ENCODE data around the gene NTSR1.
A peak's percentile ranks its signal among the peaks of the same experiment; 100 is the strongest.

NTSR1 gene

DNA sequence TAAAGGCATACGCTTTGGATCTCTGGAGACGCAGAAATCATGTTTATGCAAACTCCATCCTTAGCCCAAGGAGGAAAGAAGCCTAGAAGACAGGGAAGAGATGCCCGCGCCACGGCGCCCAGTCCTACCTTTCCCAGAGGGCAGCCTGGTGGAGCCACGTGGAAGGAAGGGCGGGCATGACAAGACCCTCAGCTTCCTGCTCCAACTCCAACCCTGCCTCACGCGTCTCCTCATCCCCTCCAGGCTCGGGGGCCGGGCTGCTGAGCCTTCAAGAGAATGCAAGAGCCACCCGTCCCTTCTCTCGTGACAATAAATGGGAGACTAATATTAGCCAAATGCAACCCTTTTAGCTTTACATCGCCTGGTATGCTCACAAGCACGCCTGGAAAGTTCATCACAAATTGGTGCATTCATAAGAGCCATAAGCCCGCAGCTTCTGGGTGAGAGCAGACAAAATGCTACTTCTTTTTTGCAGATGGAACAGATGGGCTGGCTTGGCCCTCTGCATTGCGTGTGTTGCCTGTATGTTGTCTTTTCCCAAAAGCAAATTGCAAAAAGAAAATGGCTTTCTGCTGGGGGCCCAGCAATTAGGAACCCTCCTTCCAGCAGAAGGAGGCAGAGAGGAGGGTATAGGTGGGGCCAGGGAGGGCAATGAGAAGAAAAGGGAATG lies 8.2 kb upstream of the NTSR1 start:
- TF ChIP-seq, protein P1, sequence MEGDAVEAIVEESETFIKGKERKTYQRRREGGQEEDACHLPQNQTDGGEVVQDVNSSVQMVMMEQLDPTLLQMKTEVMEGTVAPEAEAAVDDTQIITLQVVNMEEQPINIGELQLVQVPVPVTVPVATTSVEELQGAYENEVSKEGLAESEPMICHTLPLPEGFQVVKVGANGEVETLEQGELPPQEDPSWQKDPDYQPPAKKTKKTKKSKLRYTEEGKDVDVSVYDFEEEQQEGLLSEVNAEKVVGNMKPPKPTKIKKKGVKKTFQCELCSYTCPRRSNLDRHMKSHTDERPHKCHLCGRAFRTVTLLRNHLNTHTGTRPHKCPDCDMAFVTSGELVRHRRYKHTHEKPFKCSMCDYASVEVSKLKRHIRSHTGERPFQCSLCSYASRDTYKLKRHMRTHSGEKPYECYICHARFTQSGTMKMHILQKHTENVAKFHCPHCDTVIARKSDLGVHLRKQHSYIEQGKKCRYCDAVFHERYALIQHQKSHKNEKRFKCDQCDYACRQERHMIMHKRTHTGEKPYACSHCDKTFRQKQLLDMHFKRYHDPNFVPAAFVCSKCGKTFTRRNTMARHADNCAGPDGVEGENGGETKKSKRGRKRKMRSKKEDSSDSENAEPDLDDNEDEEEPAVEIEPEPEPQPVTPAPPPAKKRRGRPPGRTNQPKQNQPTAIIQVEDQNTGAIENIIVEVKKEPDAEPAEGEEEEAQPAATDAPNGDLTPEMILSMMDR (IDR thresholded peaks at IDR 0.05; ENCODE audit: low read depth, low read length) = no peak
- no peak for DNase-seq (ENCODE audit: extremely low read depth, low read depth)

DNA sequence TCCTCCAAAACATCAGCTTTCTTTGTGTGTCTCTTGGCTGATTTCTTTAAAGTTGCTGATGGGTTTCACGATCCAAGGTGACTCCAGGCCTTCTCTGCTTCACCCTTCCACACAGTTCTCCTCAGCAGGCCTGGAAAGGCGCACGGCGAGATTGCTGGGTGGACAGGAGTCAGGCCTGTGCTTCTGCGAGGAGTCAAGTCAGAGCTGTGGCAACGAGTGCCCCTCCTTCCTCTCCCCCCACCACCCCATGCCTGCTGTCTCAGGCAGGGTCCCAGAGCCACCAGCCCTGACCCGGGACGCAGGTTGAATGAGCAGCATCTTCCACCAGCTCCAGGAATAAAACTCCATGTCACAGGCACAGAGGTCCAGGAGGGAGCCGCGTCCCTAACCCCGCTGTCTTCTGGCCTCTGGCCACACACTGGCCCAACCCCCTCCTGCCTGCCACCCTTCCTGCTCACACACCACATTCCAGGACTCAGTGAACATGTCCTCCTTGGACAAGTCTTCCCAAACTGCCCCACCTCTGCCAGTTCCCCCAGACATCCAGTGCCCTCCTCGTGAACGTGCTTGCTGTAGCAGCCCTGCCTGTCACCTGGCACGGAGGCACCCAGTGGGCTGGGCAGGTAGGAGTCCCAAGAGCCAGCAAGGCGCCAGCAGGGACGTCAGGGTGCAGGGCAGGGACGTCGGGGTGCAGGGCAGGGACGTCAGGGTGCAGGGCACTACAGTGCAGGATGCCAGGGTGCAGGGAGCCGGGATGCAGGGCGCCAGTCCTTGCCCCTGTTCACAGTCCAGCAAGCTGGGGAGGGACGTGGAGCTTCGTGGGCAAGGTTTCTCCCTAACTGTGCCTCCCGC lies 7.2 kb upstream of the NTSR1 start:
- DNase-seq (ENCODE audit: extremely low read depth, low read depth) = no peak
- TF ChIP-seq, protein P1 (IDR thresholded peaks at IDR 0.05; ENCODE audit: low read depth, low read length) = no peak

DNA sequence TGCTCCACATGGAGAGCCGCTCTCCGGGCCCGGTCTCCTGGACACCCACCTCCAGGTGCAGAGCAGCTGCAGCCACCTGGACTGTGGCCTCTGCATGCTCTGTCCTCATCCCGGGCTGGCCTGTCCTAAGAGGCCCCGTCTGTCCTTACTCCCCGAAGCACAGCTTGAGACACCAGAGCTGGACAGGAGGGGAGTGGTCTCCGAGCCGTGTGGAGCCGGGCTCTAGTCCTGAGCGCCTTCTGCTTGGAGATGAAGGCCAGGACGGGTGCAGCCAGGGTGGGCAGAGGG lies 6.7 kb upstream of the NTSR1 start:
- TF ChIP-seq, protein P1 (IDR thresholded peaks at IDR 0.05; ENCODE audit: low read depth, low read length) = no peak

DNA sequence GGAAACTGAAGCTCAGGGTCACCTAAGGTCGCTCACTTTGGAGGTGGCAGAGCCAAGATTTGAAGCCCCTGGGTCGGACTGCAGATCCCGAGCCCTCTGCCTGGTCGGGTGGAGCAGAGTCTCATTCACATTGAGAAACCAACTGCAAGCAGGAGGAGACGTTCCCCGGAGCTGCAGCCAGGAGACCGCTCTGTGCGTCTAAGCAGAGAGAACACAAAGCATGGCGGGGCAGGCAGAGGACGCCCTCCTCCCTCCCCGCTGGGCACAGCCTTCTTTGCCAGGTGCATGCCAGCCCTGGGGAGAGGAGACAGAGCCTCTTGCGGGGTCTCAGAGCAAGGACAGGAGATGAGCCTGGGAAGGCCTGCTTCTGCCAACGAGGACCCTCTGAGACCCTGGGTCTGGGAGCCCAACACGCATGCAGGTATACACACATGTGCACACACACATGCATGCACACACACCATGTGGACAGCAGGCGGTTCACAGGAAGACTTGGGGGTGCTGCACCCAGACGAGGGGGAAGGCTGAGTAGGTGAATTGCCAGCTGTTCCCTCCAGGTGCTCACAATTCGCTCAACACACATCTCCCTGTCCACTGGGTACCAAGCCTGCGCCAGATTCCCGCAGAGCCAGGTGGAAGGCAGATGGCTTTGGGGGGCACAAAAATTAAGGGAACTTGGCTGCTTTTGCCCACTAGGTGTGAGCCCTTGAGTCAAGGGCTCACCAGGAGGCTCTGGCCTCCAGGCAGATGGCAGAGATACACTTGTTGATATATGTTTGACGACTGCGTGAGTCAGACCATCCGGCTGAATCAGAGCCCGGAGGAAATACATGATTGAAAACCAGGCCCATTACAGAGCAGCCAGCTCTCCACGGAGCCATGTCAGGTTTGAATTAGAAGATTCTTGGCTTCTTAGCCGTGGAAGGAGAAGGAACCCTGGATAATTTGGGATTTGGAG lies 5.5 kb upstream of the NTSR1 start:
- peak; percentile 77 for DNase-seq (ENCODE audit: extremely low read depth, low read depth)
- TF ChIP-seq, protein P1 (IDR thresholded peaks at IDR 0.05; ENCODE audit: low read depth, low read length) = peak; percentile 43

More for the DNA sequence above, 6.7 kb upstream of the NTSR1 start:
- DNase-seq (ENCODE audit: extremely low read depth, low read depth) = no peak

DNA sequence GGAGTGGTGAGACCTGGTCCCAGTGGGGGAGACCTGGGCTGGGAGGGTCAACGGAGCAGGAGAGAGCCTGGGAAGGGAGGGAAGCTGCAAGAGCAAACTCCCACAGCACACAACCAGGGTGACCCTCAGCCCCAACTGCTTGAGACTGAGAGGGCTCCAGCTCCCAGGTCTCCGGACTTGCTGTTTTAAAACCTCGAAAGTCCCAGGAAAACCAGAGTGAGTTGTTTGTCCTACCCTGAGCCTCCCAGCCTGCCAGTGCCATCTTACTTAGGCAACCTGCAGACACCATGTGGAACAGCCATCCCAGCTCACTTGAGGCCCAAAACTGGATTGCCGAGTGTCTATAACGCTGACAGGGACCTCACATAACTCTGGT lies 4.8 kb upstream of the NTSR1 start:
- TF ChIP-seq, protein P1 (IDR thresholded peaks at IDR 0.05; ENCODE audit: low read depth, low read length) = no peak
- no peak for DNase-seq (ENCODE audit: extremely low read depth, low read depth)

DNA sequence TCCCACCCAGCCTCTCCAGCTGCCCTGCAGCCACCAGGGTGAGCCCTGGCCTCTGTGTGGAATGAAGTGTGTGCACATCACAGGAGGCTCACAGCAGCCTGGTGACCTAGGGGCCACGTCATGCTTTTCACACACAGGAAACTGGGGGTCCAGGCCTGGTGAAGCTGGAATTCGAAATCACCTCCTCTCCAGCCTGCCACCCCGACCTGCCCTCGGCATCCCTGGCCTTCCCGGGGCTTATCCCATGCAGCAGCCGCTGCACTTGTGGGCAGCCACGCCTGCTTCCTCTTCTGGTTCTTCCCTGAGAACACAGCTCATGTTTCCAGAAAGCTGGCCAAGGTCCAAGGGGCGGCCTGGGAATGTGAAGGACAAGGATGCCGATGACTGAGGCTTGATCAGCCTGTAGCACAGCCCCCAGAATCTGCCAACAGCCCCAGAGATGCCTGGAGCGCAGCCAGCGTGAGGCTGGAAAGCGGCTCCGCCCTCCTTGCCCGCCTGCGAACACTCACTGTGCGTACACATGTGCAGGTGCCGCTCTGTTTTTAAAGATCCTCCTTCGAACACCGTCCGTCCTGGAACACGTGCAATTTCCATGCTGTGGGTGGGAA lies 4.2 kb upstream of the NTSR1 start:
- DNase-seq (ENCODE audit: extremely low read depth, low read depth) = peak; percentile 93
- TF ChIP-seq, protein P1 (IDR thresholded peaks at IDR 0.05; ENCODE audit: low read depth, low read length) = peak; percentile 19

Measured in AG09319 (cell line).